ENCODE data around the gene SREBF2. TPM values are rescaled to one million over a fixed set of nuclear protein-coding genes. Genes with fewer than 3 reads are reported as not detected.
"Not testable (repeated sequence)": the region's sequence is repeated elsewhere in the genome, so short reads cannot be mapped to it uniquely, and the experiment has no call there.

Gene SREBF2
- total RNA-seq, 2 donors from 2014 or later: 58.7 to 84.0 TPM

GRCh38 chr22:41863472-41863871, 30.6 kb downstream of the SREBF2 start:
- intact Hi-C loops (cut with DNase I): no loop called here
- ATAC-seq: no peak
- no peak for DNase-seq

- intact Hi-C loops (cut with DNase I): no loop called here
- no peak for DNase-seq
Observed at GRCh38 chr22:41868556-41868955, 35.7 kb downstream of the SREBF2 start.

GRCh38 chr22:41870081-41870480, 37.2 kb downstream of the SREBF2 start:
- ATAC-seq; DNase-seq; intact Hi-C loops (cut with DNase I): not testable (repeated sequence)

More at GRCh38 chr22:41868556-41868955, 35.7 kb downstream of the SREBF2 start:
- ATAC-seq: no peak

- intact Hi-C loops (cut with DNase I): no loop called here
- no peak for ATAC-seq
- no peak for DNase-seq
Observed at GRCh38 chr22:41870786-41871185, 37.9 kb downstream of the SREBF2 start.

- intact Hi-C loops (cut with DNase I): no loop called here
- ATAC-seq: peak in 1 of 2 donors; percentile 18
- DNase-seq: no peak
Observed at GRCh38 chr22:41873391-41873790, 40.5 kb downstream of the SREBF2 start.

GRCh38 chr22:41874090-41874489, 41.2 kb downstream of the SREBF2 start:
- ATAC-seq: no peak
- intact Hi-C loops (cut with DNase I): no loop called here
- DNase-seq: no peak

GRCh38 chr22:41875531-41876270, 42.8 kb downstream of the SREBF2 start:
- ATAC-seq (no peak), DNase-seq (no peak)
- intact Hi-C loops (cut with DNase I): no loop called here

- DNase-seq: no peak
- intact Hi-C loops (cut with DNase I): no loop called here
Observed at GRCh38 chr22:41876275-41876674, 43.4 kb downstream of the SREBF2 start.

GRCh38 chr22:41876675-41877074, 43.8 kb downstream of the SREBF2 start:
- intact Hi-C loops (cut with DNase I): no loop called here
- ATAC-seq: no peak
- no peak for DNase-seq

More at GRCh38 chr22:41876275-41876674, 43.4 kb downstream of the SREBF2 start:
- ATAC-seq: no peak

GRCh38 chr22:41880653-41881052, 47.7 kb downstream of the SREBF2 start:
- no peak for ATAC-seq
- intact Hi-C loops (cut with DNase I): no loop called here
- no peak for DNase-seq

GRCh38 chr22:41883400-41883799, 50.5 kb downstream of the SREBF2 start:
- DNase-seq: no peak
- intact Hi-C loops (cut with DNase I): no loop called here
- ATAC-seq: no peak

GRCh38 chr22:41885116-41885515, 52.2 kb downstream of the SREBF2 start:
- intact Hi-C loops (cut with DNase I): no loop called here
- ATAC-seq: no peak
- DNase-seq: no peak

GRCh38 chr22:41885516-41885915, 52.6 kb downstream of the SREBF2 start:
- DNase-seq (no peak), ATAC-seq (no peak)
- intact Hi-C loops (cut with DNase I): no loop called here

GRCh38 chr22:41888627-41889200, 55.8 kb downstream of the SREBF2 start:
- intact Hi-C loops (cut with DNase I): no loop called here
- DNase-seq: no peak
- ATAC-seq: no peak

GRCh38 chr22:41891407-41891806, 58.5 kb downstream of the SREBF2 start:
- ATAC-seq (peak; percentile 52 to 62), DNase-seq (no peak)
- intact Hi-C loops (cut with DNase I): no loop called here

GRCh38 chr22:41892721-41893120, 59.8 kb downstream of the SREBF2 start:
- no peak for ATAC-seq

GRCh38 chr22:41893591-41894375, 60.9 kb downstream of the SREBF2 start:
- intact Hi-C loops (cut with DNase I): no loop called here
- peak; percentile 59 to 83 for ATAC-seq
- DNase-seq: no peak

More at GRCh38 chr22:41892721-41893120, 59.8 kb downstream of the SREBF2 start:
- DNase-seq: no peak
- intact Hi-C loops (cut with DNase I): no loop called here

- ATAC-seq (peak in 1 of 2 donors; percentile 3), DNase-seq (no peak)
- intact Hi-C loops (cut with DNase I): no loop called here
Observed at GRCh38 chr22:41898645-41899044, 65.7 kb downstream of the SREBF2 start.

GRCh38 chr22:41899110-41899509, 66.2 kb downstream of the SREBF2 start:
- DNase-seq (no peak), ATAC-seq (peak; percentile 50 to 57)

More at GRCh38 chr22:41899110-41899509, 66.2 kb downstream of the SREBF2 start:
- intact Hi-C loops (cut with DNase I): no loop called here
